GM12891 (cell line): Measurements from ENCODE around the gene GPC6.

Experiments used
- PAX5 ChIP-seq: IDR thresholded peaks from 2 replicates; pipeline ENCODE4 v1.6.1; 2011; ENCODE audit warnings: low read length, moderate library complexity, mild to moderate bottlenecking; ENCODE audit not compliant: insufficient read depth, severe bottlenecking
- POLR2A ChIP-seq: IDR thresholded peaks from 2 replicates; pipeline ENCODE4 v1.6.1; 2011; ENCODE audit warnings: low read depth, low read length, control low read depth
- POLR2AphosphoS5 ChIP-seq: IDR thresholded peaks from 2 replicates; pipeline ENCODE4 v1.6.1; 2011; ENCODE audit warnings: low read depth, low read length, control low read depth
- POU2F2 ChIP-seq: IDR thresholded peaks from 2 replicates; pipeline ENCODE4 v1.6.1; 2011; ENCODE audit warnings: low read depth, mild to moderate bottlenecking, control low read depth, low read length, moderate library complexity
- SPI1 ChIP-seq: IDR thresholded peaks from 2 replicates; pipeline ENCODE4 v1.6.1; 2011; ENCODE audit warnings: low read depth, low read length, control low read depth
- TAF1 ChIP-seq: IDR thresholded peaks from 2 replicates; pipeline ENCODE4 v1.6.1; 2011; ENCODE audit warnings: low read depth, low read length, control low read depth

- no peak for TF ChIP-seq TAF1
- no peak for TF ChIP-seq POLR2A
- no peak for TF ChIP-seq POLR2AphosphoS5
- TF ChIP-seq POU2F2: no peak
- TF ChIP-seq SPI1: no peak
- TF ChIP-seq PAX5: no peak
Measured at GRCh38 chr13:93289053-93289452, 62.4 kb downstream of the GPC6 start.
